ENCODE data around the gene CD47. TPM values are rescaled to one million over a fixed set of nuclear protein-coding genes. Genes with fewer than 3 reads are reported as not detected.
A peak's percentile ranks its signal among the peaks of the same experiment; 100 is the strongest.

CD47 gene
- total and polyA plus RNA-seq, 2 of the 4 experiments (the other 2 are of a cell fraction), result 45.9 to 52.0 TPM

DNA sequence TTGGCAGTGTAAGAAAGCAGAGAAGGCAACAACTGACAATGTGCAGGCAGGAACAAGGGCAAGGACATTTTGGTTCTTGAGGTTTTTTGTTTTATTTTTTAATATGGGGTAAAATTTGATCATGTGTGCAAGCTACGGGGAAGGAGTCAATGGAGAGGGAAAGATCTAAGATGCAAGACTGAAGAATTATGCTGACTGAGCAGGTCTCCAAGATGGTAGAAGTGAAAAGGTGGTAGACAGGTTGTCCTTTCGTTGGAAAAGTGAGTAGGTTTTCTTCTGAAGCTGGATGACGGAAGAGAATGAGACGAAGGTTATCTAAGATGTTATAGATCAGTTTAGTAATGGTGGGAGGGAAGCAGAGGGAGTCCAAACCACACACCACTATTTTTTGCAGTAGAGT lies 4.2 kb downstream of the CD47 start:
- CTCF ChIA-PET, result no interaction called here
- no peak for DNase-seq
- Histone ChIP-seq H3K9me3 (ENCODE audit: control insufficient read depth, insufficient read depth, low read length) (no peaks in the 10 kb centered on the region), H2BK120ac (ENCODE audit: low read depth, low read length) (no peak overlapping the region), H3K36me3 (ENCODE audit: control insufficient read depth, insufficient read depth, low read length) (no peaks in the 10 kb centered on the region), H4K91ac (ENCODE audit: insufficient read depth, low read depth, low read length) (no peak overlapping the region), H3K4me3 (ENCODE audit: insufficient read depth, low read depth, low read length) (no peak overlapping the region), H2BK15ac (ENCODE audit: low read depth, low read length) (no peak overlapping the region), H4K20me1 (ENCODE audit: insufficient read depth, low read length) (peaks cover 34% of the 10 kb centered on the region; the same call in 1 of the 2 replicates), H3K14ac (replicated peaks; ENCODE audit: low read depth, low read length) (no peak overlapping the region; the same call in 1 of the 2 replicates), H3K9ac (ENCODE audit: low read depth, low read length) (no peak overlapping the region), H3K79me1 (ENCODE audit: low read depth in 1 of 2, low read length in 2 of 2) (peaks cover 27 to 58% of the 10 kb centered on the region in 2 experiments), H2AK5ac (ENCODE audit: low read depth, low read length) (no peak overlapping the region), H3K4ac (ENCODE audit: low read depth, low read length) (no peak overlapping the region), H3K56ac (ENCODE audit: extremely low read depth, insufficient read depth, low read length) (no peak overlapping the region), H3K4me1 (ENCODE audit: control insufficient read depth, insufficient read depth, low read length) (peaks cover 2% of the 10 kb centered on the region; the same call in 1 of the 2 replicates), H3K23ac (ENCODE audit: low read depth, low read length) (peak overlapping the region; percentile 72; the same call in 1 of the 2 replicates), H3K27ac (ENCODE audit: insufficient read depth, low read length) (no peak overlapping the region), H3K18ac (ENCODE audit: low read depth, low read length) (no peak overlapping the region), H3K4me2 (ENCODE audit: low read depth, low read length) (no peak overlapping the region), H4K5ac (ENCODE audit: low read depth, low read length) (no peak overlapping the region), H2BK5ac (ENCODE audit: low read depth, low read length, poor library complexity, severe bottlenecking) (no peak overlapping the region), H2BK20ac (ENCODE audit: low read depth, low read length) (no peak overlapping the region), H2AK9ac (replicated peaks; ENCODE audit: low read depth, low read length, poor library complexity) (peak overlapping the region; percentile 25), H3K27me3 (ENCODE audit: control insufficient read depth, insufficient read depth, low read length) (no peaks in the 10 kb centered on the region), H2AFZ (replicated peaks; ENCODE audit: low read length, poor library complexity) (no peak overlapping the region), H4K8ac (ENCODE audit: low read depth in 2 of 2, low read length in 2 of 2) (no peak overlapping the region), H3K9me1 (ENCODE audit: insufficient read depth, low read length) (peaks cover 3% of the 10 kb centered on the region; the same call in 1 of the 2 replicates)
- intact Hi-C loops (cut with micrococcal nuclease) (loop anchor here (5.0 to 10.0 kb wide), 5 partner anchors 159 to 849 kb away; no protein-coding TSS in a partner anchor), in situ Hi-C loops (cut with MboI; ENCODE audit: low sequenced_read_pairs) (no loop called here), dilution Hi-C loops (cut with HindIII; ENCODE audit: low sequenced_read_pairs, unreplicated experiment) (no loop called here)
- no TSS peak for BruUV-seq (replicated peaks)
- POLR2A ChIA-PET (ENCODE audit: unreplicated experiment), result no interaction called here
- no peak for ATAC-seq (ENCODE audit: low read depth)
- 79% methylated on average over 2 of the region's 4 CpGs; no CpG with 5 or more reads in 1 of the 2 experiments for WGBS, 2 experiments (ENCODE audit: extremely low coverage in 2 of 2, insufficient read length in 1 of 2)
- TF ChIP-seq CEBPB (IDR thresholded peaks at IDR 0.05; ENCODE audit: low read depth, low read length) (no peak), MAFK (IDR thresholded peaks at IDR 0.05; ENCODE audit: low read depth, low read length) (peak; percentile 82), SMC3 (IDR thresholded peaks at IDR 0.05; ENCODE audit: low read depth, low read length) (no peak)

All from IMR-90 (cell line).